GM18498 (cell line): ENCODE results near the gene CHST11.
"Not testable (repeated sequence)": the region's sequence is repeated elsewhere in the genome, so short reads cannot be mapped to it uniquely, and the experiment has no call there.

Experiments used
- ATAC-seq: cut with Tn5 transposase; IDR thresholded peaks from one replicate; pipeline ENCODE4 v1.9.1; 2021; ENCODE audit warnings: mild to moderate bottlenecking, moderate library complexity; ENCODE audit not compliant: unreplicated experiment

Gene CHST11

GRCh38 chr12:104555648-104556047 is 98.9 kb downstream of the CHST11 start:
- ATAC-seq: no peak

DNA sequence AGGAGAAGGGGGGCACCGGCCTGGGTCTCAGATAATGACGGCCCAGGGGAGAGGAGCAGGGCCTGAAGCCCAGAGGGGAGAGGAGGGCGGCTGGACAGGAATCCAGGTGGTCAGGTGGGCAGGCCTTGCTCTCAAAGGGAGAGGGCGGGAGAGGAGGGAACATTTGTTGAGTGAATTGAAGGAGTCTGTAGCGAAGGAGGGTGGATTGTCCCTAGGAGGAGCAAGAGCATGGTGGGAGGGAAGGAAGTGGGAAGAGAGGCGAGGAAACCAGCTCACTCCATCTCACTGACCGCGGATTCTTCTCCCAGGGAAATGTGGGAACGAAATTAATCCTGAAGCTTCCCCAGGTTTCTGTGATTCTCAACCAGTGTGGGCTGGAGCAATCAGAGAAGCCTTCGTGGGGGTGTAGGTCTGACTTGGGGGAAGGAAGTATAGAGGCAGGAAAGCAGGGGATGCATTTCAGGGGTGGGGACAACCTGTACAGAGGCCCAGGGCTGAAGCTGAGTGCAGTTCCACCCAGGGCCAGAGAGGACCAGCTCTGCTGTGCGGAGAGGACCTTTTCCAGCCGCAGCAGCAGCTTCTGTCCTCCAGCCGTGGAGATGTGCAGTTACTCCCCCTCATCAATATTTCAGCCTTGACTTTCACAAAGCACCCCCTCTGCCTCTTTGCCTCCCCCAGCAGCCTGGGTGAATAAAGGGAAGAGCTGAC is 100.9 kb downstream of the CHST11 start:
- no peak for ATAC-seq

DNA sequence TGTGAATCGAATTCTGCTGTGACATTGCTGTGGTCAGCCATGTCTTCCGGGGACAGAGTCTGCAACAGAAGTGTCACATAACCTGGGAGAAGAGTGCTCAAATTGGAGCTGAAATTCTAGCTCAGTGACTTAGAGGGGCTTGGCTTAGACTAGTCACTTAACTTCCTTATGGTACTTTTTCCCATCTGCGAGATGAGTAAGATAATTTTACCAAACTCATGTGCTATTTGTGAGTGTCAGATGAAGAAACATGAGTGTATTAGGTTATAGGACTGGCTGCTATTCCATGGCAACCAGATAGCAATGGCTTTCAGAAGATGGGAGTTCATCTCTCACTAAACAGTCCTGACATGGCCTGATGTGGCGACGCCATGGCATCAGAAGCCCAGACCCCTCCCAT is 104.1 kb downstream of the CHST11 start:
- ATAC-seq: no peak

- no peak for ATAC-seq
Measured at GRCh38 chr12:104562763-104563162, 106.0 kb downstream of the CHST11 start.

GRCh38 chr12:104564662-104565061 is 107.9 kb downstream of the CHST11 start:
- ATAC-seq: not testable (repeated sequence)

DNA sequence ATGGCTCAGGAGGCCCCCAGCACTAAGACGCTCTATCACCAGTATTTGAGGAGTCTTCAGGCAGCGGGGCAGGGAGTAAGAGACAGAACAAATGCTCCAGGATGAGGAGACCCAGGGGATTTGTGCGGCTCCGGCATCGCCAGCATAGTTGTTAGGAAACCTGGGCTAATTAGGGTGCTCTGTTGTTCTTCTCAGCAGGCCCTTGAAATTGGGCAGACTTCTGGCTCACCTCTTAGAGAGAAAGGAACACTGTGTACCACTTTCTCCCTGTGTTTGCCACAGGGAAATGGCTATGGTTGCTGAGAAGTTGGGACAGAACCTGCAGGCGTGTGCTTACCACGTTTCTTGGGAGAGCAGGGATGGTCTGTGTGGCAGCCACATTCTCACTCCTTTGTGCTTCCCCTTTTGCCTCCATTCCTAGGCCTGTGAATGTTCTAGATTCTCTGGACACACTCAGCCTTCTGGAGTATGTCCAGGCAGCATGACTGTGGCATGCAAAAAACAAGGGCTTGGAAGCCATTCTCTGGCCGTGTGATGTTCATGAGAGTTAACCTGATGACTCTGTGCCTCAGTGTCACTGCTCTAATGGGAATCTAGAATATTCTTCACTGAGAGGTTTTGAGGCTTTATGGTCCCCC is 109.0 kb downstream of the CHST11 start:
- no peak for ATAC-seq

- ATAC-seq: no peak
Measured at GRCh38 chr12:104566244-104566993, 109.7 kb downstream of the CHST11 start.

GRCh38 chr12:104567832-104568486 is 111.2 kb downstream of the CHST11 start:
- no peak for ATAC-seq

- ATAC-seq: no peak
Measured at GRCh38 chr12:104568487-104568868, 111.7 kb downstream of the CHST11 start.

DNA sequence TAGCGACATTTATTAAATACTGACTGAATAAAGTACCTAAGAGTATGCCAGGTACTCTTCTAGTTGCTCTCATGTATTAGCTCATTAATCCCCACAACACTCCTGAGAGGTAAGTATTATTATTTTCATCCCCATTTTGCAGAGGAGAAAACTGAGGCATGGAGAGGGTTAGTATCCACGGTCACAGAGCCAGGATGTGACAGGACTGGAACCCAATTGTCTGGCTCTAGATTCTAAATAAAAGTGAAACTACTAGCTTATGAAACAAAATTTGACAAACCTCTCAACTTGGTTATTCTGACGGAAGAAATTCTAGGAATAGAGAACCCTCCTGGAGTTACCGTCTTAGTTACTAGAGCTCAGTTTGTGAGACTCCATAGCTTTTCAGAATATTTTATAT is 112.2 kb downstream of the CHST11 start:
- ATAC-seq: no peak

- ATAC-seq: peak; percentile 85
Measured at GRCh38 chr12:104569346-104570173, 112.8 kb downstream of the CHST11 start.

- peak; percentile 11 for ATAC-seq
Measured at GRCh38 chr12:104570174-104570907, 113.6 kb downstream of the CHST11 start.

DNA sequence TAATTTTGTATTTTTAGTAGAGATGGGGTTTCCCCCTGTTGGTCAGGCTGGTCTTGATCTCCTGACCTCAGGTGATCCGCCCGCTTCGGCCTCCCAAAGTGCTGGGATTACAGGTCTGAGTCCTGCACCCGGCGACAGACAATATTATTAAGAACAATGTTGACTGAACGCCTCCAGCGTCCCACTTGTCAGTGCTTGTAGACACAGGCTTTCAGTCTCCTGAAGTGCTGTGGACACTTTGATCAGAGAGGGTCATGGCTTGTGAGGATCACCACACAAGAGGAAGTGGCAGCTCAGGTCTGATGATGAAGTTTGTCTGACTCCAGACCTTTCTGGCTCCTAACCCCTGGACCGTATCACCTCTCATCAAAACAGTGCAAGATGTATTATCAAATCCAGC is 114.6 kb downstream of the CHST11 start:
- no peak for ATAC-seq

- ATAC-seq: not testable (repeated sequence)
Measured at GRCh38 chr12:104574353-104574752, 117.6 kb downstream of the CHST11 start.

GRCh38 chr12:104574758-104575157 is 118.0 kb downstream of the CHST11 start:
- not testable (repeated sequence) for ATAC-seq

DNA sequence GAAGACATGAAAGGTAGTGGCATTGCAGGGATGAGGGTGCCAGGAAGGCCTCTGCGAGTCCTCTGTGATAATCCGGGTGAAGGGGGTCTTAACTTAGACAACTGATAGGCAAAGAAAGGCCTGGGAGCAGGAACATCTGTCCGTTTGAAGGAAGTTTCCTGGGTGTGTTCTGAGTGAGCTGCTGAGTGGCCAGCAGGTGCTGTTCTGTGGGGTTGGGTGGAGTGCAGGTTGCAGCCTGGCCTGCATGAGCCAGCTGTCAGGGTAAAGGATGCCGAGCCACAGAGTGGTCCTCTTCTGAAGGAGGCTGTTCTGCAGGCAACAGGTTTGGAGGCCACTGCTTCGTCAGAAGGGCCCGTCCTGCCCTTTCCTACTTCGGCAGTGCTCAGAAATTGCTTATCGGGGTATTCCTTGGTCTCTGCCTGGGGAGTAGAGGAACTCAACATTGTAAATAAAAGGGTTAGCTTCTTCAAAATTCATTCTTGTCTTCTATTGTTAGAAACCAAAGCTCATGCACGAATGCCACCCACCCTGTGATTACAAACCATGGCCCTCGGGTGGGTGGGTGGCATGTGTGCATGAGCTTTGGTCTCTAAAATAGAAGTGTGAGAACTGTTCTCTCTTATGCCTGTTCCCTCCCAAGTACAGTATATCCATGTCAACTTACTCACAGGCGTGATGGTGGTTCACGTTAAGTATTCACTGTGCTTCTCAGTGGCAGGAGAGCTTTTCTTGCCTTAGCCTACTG is 118.9 kb downstream of the CHST11 start:
- ATAC-seq: no peak

DNA sequence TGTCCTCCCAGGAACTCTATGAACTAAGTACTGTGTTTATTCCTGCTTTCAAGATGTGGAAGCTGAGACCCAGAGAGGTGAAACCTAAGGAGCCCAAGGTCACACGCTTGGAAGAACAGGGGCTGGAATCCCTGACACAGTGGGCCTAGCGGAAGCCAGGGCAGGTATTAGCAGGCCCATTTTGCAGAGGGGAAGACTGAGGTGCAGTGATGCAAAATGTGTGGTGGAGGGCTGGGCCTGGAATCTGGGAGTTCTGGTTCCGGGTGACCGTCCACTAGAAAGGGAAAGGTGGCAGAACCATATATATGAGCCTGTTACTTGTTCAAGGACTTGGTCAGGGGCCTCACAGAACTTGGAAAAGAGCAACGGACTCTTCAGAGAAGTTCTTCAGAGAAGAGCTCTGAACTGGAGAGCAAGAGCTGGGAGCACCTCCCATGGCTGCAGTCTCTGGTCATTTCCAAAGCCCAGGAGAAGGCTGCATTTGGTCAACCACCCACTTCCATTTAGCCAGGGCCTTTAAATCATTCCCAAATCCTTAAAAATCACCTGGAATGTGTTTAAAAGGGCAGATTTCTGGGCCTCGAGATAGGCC is 119.5 kb downstream of the CHST11 start:
- no peak for ATAC-seq

DNA sequence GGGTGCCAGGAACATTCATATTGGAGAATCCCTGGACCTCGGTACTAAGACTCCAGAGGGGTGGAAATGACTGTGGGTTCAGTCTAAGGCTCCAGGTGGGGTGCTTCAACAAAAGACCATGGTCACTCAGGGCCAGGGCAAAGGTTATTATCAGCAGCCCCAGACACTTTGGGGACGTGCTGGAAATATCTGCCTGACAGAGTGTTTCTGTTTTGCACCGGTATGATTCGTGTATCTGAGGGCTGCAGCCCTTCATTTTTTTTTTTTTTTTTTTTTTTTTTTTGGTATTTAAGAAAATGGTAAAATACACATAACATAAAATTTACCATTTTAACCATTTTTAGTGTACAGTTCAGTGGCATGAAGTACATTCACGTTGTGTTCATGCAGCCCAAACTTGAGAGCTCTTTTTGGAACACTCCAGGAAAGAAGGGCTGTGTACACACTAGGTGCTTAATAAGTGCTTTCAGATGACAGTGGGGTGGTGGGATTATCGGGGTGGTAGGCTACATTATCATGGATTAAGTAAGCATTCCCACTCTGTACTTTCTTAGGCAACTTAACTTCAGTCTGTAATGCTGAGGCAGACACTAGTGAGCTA is 120.3 kb downstream of the CHST11 start:
- ATAC-seq: no peak
